ENCODE results near the gene KRTAP3-3.
"Not testable (repeated sequence)": the region's sequence is repeated elsewhere in the genome, so short reads cannot be mapped to it uniquely, and the experiment has no call there.

Gene KRTAP3-3

DNA sequence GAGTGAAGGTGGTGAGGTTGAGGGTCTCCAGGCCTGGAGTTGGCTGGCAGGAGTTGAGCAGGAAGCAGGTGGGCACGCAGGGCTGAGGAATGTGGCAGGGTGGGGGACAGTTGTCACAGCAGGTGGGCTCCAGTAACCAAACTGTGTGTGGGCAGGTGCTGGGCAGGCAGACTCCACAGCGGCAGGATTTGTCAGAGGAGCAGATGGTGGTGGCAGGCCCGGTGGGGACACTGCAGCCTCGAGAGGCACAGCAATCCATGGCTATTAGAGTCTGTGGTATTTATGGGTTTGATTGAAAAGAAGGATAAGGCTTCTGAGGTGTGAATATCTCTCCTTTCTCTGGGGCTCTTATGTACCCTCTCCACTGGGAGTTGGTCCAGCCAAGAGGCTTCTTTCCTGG is at the start of gene KRTAP3-3:
Gene KRTAP3-3, minus strand, starts transcription at position 326 of the 400 bp plus-strand sequence. Its CDS starts 67 bp downstream, at position 259.
- no peak for FAIRE-seq
- DNase-seq (ENCODE audit: extremely low spot score, insufficient read length, low read depth): no peak

GRCh38 chr17:41042953-41043352 is 49.0 kb upstream of the KRTAP3-3 start:
- FAIRE-seq: no peak
- no peak for DNase-seq (ENCODE audit: extremely low spot score, insufficient read length, low read depth)

DNA sequence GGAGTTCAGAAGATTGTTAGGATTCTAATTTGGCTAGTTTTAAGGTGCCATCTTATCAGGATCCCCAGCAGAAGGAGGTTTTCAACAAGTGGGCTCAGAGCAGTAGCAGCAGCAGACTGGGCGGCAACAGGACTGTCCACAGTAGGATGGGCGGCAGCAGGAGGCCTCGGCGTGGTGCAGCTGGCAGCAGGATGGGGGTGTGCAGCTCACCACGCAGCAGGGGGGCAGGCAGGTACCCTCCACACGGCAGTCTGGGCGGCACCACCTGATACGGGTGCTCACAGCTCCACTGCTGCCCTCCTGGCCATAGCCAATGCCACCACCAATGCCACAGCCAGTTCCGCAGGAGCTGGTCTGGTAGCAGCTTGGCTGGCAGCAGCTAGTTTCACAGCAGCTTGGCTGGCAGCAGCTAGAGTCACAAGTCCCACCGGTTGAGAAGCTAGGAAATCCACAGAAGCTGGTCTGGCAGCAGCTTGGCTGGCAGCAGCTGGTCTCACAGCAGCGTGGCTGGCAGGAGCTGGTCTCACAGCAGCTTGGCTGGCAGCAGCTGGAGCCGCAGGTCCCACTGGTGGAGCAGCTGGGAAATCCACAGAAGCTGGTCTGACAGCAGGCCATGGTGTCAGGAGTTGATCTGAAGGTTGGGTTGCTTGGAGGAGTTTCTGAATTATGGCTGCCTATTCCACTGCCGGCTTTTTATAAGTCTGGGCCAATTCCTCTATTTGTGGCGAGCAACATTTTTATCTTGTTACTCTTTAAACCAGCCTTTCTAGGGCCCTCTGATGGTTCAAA is 47.0 kb upstream of the KRTAP3-3 start, which contains the start of gene KRTAP1-1:
Gene KRTAP1-1, minus strand, starts transcription at position 668 of the 789 bp plus-strand sequence. Its CDS starts 53 bp downstream, at position 615.
- FAIRE-seq; DNase-seq (ENCODE audit: extremely low spot score, insufficient read length, low read depth): not testable (repeated sequence)

DNA sequence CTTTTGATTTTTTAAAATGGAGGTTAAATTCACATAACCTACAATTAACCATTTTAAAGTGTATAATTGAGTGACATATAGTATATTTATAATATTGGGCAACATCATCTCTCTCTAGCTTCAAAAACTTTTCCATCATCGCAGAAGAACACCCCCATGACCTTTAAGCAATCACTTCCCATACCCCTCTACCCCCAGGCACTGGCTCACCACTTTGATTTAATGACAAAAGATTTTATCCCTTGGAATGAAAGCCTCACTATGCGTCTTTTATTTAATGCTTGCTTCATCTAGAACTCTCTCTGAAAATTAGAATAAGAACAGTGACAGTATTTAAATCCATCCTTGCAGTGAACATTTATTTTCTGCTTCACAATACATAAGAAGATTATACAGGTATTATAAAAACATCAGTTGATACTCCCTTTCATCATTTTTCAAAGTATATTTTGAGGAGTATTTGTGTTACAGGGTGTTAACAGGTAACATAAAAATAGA is 43.9 kb upstream of the KRTAP3-3 start:
- FAIRE-seq (no peak), DNase-seq (ENCODE audit: extremely low spot score, insufficient read length, low read depth) (no peak)

- not testable (repeated sequence) for DNase-seq (ENCODE audit: extremely low spot score, insufficient read length, low read depth); FAIRE-seq
Measured at GRCh38 chr17:41034346-41034935, 40.5 kb upstream of the KRTAP3-3 start, which contains the start of gene KRTAP1-3. KRTAP1-3 (minus strand) TSS chr17:41034874; CDS start chr17:41034821, 53 bp downstream.

GRCh38 chr17:41029633-41030245 is 35.8 kb upstream of the KRTAP3-3 start, which contains the start of gene KRTAP1-4:
KRTAP1-4 (minus strand) TSS chr17:41030195; CDS start chr17:41030078, 117 bp downstream.
- DNase-seq (ENCODE audit: extremely low spot score, insufficient read length, low read depth) (no peak), FAIRE-seq (no peak)

GRCh38 chr17:41026715-41027471 is 32.9 kb upstream of the KRTAP3-3 start, which contains the start of gene KRTAP1-5:
KRTAP1-5 (minus strand) TSS chr17:41027208; CDS start chr17:41027155, 53 bp downstream.
- FAIRE-seq: no peak

GRCh38 chr17:41024697-41025096 is 30.7 kb upstream of the KRTAP3-3 start:
- no peak for DNase-seq (ENCODE audit: extremely low spot score, insufficient read length, low read depth)
- no peak for FAIRE-seq

More at GRCh38 chr17:41026715-41027471, 32.9 kb upstream of the KRTAP3-3 start, which contains the start of gene KRTAP1-5:
- DNase-seq (ENCODE audit: extremely low spot score, insufficient read length, low read depth): no peak

GRCh38 chr17:41020336-41020735 is 26.4 kb upstream of the KRTAP3-3 start:
- no peak for FAIRE-seq
- DNase-seq (ENCODE audit: extremely low spot score, insufficient read length, low read depth): no peak

DNA sequence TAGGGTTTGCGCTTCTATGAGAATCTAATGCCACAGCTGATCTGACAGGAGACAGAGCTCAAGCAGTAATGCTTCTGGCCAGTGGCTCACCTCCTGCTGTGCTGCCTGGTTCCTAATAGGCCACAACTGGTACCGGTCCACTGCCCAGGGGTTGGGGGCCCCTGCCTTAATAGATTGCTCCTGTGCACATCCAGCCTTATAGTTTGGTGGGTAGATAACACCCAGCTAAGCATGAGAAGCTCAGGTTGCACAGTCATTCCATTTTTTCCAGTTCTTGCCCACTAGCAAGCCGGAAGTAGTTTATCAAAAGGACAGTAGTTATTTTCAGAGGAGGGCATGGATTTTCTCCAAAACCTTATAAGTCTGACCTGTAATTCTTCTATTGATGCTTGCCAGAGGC is 25.5 kb upstream of the KRTAP3-3 start:
- no peak for DNase-seq (ENCODE audit: extremely low spot score, insufficient read length, low read depth)
- FAIRE-seq: no peak

- no peak for FAIRE-seq
- no peak for DNase-seq (ENCODE audit: extremely low spot score, insufficient read length, low read depth)
Measured at GRCh38 chr17:41018541-41018940, 24.6 kb upstream of the KRTAP3-3 start.

DNA sequence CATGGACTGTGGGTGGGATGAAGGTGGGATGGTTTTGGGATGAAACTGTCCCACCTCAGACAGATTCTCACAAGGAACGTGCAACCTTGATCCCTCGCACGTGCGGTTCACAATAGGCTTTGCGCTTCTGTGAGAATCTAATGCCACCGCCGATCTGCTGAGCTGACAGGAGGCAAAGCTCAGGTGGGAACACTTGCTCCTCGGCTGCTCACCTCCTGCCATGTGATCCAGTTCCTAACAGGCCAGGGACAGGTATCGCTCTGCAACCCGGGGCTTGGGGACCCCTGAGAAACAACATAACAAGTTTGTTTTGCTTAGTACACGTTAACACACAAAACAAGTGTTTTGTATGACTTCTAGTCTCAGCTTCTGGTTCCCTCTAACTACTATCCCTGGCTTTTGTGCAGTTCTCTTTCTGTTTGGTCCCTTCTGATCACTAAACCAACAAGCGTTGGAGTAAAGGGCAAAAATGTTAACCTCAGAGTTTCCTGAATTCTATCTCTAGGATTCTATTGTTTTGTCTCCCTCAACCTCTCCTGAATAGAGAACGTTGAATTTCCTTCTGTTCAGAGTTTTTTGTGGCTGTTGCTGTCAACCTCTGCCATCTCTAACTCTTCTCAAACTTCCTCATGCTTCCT is 22.7 kb upstream of the KRTAP3-3 start:
- DNase-seq (ENCODE audit: extremely low spot score, insufficient read length, low read depth) (no peak), FAIRE-seq (no peak)

- no peak for FAIRE-seq
- no peak for DNase-seq (ENCODE audit: extremely low spot score, insufficient read length, low read depth)
Measured at GRCh38 chr17:41015454-41015853, 21.5 kb upstream of the KRTAP3-3 start.

- no peak for FAIRE-seq
- no peak for DNase-seq (ENCODE audit: extremely low spot score, insufficient read length, low read depth)
Measured at GRCh38 chr17:41013606-41014005, 19.6 kb upstream of the KRTAP3-3 start.

DNA sequence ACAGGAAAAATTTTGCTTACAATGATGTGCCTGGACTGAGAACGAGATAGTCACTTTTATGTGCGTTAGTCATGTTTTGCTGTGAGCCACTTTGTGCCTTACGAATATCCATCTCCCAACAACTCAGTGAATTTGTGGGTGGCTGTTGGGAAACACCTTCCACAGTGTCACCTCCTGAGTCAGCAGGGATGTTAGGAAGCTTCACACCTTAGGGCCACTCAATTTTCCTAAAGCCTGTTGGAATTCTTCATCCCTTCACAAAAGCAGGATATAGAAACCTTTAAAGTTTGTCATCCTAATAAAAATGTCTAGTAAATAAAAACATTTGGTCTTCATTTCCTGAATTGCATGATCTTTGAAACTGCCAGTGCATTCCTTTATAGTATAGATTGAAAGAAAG is 19.2 kb upstream of the KRTAP3-3 start:
- DNase-seq (ENCODE audit: extremely low spot score, insufficient read length, low read depth) (no peak), FAIRE-seq (no peak)

- no peak for FAIRE-seq
- DNase-seq (ENCODE audit: extremely low spot score, insufficient read length, low read depth): no peak
Measured at GRCh38 chr17:41012326-41013120, 18.6 kb upstream of the KRTAP3-3 start.

- DNase-seq (ENCODE audit: extremely low spot score, insufficient read length, low read depth) (no peak), FAIRE-seq (no peak)
Measured at GRCh38 chr17:41010441-41010840, 16.5 kb upstream of the KRTAP3-3 start.

- DNase-seq (ENCODE audit: extremely low spot score, insufficient read length, low read depth) (no peak), FAIRE-seq (no peak)
Measured at GRCh38 chr17:41009936-41010335, 16.0 kb upstream of the KRTAP3-3 start.
